ENCODE results near the gene COL4A1. TPM values are rescaled to one million over a fixed set of nuclear protein-coding genes. Genes with fewer than 3 reads are reported as not detected.

COL4A1 gene
- total RNA-seq, 2 donors from 2014 or later: 140 to 201 TPM

GRCh38 chr13:110213461-110214074 is 93.4 kb downstream of the COL4A1 start:
- Histone ChIP-seq H3K36me3 (peaks cover 57% of the 10 kb centered on the region), H3K9me3 (no peaks in the 10 kb centered on the region), H3K4me3 (no peak overlapping the region), H3K27me3 (no peaks in the 10 kb centered on the region), H3K4me1 (peaks cover 0 to 36% of the 10 kb centered on the region in 2 donors), H3K27ac (no peak overlapping the region)
- TF ChIP-seq CTCF (IDR thresholded peaks at IDR 0.05): no peak
- DNase-seq (ENCODE audit: low spot score): no peak

DNA sequence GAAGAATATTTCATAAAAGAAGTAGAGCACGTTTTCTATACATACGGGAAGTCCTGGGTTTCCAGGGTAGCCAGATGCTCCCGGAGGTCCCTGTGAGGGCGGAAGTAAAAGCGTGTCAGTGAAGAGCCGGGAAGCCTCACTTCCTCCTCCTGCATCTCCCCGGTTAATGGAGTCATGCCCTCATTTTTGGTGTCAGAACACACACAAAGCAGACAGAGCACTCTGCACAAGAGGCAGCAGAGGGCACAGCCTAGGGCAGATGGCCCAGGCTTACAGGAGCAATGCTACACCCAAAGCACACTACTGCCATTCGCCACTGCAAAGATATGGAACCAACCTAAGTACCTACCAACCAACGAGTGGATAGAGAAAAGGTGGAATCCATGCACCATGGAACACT is 94.4 kb downstream of the COL4A1 start:
- Histone ChIP-seq H3K27ac (no peak overlapping the region), H3K4me1 (peaks cover 0 to 26% of the 10 kb centered on the region in 2 donors), H3K27me3 (no peaks in the 10 kb centered on the region), H3K9me3 (no peaks in the 10 kb centered on the region), H3K36me3 (peaks cover 67% of the 10 kb centered on the region), H3K4me3 (no peak overlapping the region)
- no peak for DNase-seq (ENCODE audit: low spot score)
- no peak for TF ChIP-seq CTCF (IDR thresholded peaks at IDR 0.05)

DNA sequence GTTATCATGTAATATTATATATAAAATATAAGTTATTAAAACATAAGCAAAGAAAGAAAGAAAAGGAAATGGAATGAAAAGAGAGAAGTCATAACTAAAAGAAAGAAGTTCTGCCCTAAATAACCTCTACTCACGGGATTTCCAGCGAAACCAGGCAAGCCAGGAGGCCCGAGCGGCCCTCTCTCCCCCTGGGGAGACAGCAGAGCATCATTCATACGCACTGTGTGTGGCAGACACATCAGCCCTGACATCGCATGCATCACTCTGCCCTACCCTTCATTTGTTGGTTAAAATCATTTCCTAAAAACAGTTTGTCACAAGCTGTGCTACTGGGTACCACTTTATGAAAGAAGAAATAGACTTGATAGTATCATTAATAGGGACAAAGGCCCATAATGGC is 95.2 kb downstream of the COL4A1 start:
- Histone ChIP-seq H3K9me3 (no peaks in the 10 kb centered on the region), H3K4me1 (peaks cover 0 to 18% of the 10 kb centered on the region in 2 donors), H3K36me3 (peaks cover 75% of the 10 kb centered on the region), H3K27ac (no peak overlapping the region), H3K27me3 (no peaks in the 10 kb centered on the region), H3K4me3 (no peak overlapping the region)
- no peak for DNase-seq (ENCODE audit: low spot score)
- TF ChIP-seq CTCF (IDR thresholded peaks at IDR 0.05): no peak

GRCh38 chr13:110211046-110211445 is 95.9 kb downstream of the COL4A1 start:
- Histone ChIP-seq H3K4me3 (no peak overlapping the region), H3K36me3 (peaks cover 82% of the 10 kb centered on the region), H3K9me3 (no peaks in the 10 kb centered on the region), H3K27ac (no peak overlapping the region), H3K27me3 (no peaks in the 10 kb centered on the region), H3K4me1 (peaks cover 0 to 11% of the 10 kb centered on the region in 2 donors)
- no peak for TF ChIP-seq CTCF (IDR thresholded peaks at IDR 0.05)
- no peak for DNase-seq (ENCODE audit: low spot score)

DNA sequence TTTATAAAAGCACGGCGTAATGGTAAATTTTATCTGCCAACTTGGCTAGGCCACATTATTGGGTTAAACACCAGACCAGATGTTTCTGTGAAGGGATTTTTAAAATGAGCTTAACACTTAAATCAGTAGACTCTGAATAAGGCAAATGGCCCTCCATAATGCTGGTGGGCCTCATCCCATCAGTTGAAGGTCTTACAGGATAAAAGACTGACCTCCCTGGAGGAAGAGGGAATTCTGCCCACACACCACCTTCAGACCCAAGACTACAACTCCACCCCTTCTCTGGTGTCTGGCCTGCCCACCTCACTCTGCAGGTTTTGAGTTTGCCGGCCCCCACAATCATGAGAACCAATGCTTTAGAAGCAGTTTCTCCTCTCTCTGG is 96.4 kb downstream of the COL4A1 start:
- no peak for DNase-seq (ENCODE audit: low spot score)
- TF ChIP-seq CTCF (IDR thresholded peaks at IDR 0.05): no peak
- no peak overlapping the region for H3K27ac ChIP-seq
- H3K4me1 ChIP-seq: peaks cover 0 to 6% of the 10 kb centered on the region in 2 donors
- H3K27me3 ChIP-seq: no peaks in the 10 kb centered on the region
- peaks cover 86% of the 10 kb centered on the region for H3K36me3 ChIP-seq
- no peak overlapping the region for H3K4me3 ChIP-seq
- H3K9me3 ChIP-seq: no peaks in the 10 kb centered on the region

Data from right atrium auricular region (tissue), 2 donors.